ENCODE results near the gene S1PR3. TPM values are rescaled to one million over a fixed set of nuclear protein-coding genes. Genes with fewer than 3 reads are reported as not detected.

Gene S1PR3
- total RNA-seq, 1 donor from 2014 or later, result 18.3 TPM

DNA sequence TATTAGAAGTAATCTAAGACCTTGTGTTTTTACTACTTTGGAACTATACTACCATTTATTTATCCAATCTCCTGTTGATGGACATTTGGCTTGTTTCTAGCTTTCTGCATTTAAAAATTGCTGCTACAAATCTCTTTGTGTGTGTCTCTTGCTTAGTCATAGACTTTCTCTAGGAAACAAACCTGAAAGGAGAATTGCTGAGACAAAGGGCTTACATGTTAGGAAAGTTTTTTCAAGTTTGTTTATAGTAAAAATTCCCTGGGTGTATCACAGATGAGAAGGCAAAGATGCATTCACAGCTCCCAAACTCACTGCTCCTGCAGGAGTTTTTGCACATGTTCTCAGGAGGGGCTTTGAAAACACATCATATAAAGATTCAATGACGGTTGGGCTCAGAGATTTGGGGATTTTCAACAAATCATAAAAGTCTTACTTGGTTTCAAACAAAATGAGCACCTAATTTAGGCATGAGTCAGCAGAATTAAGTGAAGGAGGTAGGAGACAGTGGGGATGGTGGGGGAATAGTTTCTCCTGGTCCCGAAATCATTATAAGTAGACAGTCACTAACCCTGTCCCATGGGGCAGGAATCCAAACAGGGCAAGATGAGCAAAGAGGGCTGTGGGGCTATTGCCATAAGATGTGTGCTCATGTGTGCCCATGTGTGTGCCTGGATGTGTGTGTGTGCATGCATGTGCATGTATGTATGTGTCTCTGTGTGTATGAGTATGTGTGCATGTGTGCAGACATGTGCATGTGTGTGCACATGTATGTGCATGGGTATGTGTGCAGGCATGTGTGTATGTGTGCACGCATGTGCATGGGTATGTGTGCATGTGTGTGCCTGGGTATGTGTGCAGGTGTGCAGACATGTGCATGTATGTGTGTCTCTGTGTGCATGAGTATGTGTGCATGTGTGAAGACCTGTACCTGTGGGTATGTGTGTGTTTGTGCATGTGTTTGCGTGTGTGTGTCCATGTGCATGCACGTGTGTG lies 43.4 kb upstream of the S1PR3 start:
- TF ChIP-seq, protein P1, sequence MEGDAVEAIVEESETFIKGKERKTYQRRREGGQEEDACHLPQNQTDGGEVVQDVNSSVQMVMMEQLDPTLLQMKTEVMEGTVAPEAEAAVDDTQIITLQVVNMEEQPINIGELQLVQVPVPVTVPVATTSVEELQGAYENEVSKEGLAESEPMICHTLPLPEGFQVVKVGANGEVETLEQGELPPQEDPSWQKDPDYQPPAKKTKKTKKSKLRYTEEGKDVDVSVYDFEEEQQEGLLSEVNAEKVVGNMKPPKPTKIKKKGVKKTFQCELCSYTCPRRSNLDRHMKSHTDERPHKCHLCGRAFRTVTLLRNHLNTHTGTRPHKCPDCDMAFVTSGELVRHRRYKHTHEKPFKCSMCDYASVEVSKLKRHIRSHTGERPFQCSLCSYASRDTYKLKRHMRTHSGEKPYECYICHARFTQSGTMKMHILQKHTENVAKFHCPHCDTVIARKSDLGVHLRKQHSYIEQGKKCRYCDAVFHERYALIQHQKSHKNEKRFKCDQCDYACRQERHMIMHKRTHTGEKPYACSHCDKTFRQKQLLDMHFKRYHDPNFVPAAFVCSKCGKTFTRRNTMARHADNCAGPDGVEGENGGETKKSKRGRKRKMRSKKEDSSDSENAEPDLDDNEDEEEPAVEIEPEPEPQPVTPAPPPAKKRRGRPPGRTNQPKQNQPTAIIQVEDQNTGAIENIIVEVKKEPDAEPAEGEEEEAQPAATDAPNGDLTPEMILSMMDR (IDR thresholded peaks at IDR 0.05; ENCODE audit: unreplicated experiment), result no peak
- peaks cover 38% of the 10 kb centered on the region for H3K4me1 Mint-ChIP-seq (ENCODE audit: unreplicated experiment)
- H3K36me3 Mint-ChIP-seq (ENCODE audit: low read depth, unreplicated experiment), result no peaks in the 10 kb centered on the region
- H3K27ac Mint-ChIP-seq (ENCODE audit: unreplicated experiment), result no peak overlapping the region
- H3K4me3 Mint-ChIP-seq (ENCODE audit: unreplicated experiment), result no peak overlapping the region
- DNase-seq (ENCODE audit: low spot score), result no peak
- H3K9me3 Mint-ChIP-seq (ENCODE audit: unreplicated experiment), result no peaks in the 10 kb centered on the region
- H3K27me3 Mint-ChIP-seq (ENCODE audit: unreplicated experiment), result peaks cover 7% of the 10 kb centered on the region

DNA sequence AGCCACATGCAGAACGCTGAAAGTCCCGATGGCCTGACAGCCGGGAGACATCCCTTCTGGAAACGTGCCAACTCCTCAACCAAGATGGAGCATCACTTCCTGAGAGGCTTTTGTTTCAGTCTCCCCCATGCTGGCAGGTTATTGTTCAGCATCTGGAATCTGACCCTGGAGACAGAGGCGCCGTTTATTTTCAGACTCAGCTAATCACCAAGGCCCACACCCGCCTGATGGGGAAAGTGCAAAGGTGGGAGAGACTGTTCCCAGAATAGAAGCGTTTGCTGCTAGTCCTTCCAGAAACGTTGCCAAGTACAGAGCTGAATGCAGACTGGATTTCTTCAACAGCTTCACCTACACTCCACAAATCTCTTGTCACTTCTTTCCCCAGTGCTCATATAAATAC lies 41.8 kb upstream of the S1PR3 start:
- TF ChIP-seq, protein P1 (IDR thresholded peaks at IDR 0.05; ENCODE audit: unreplicated experiment), result no peak
- no peaks in the 10 kb centered on the region for H3K9me3 Mint-ChIP-seq (ENCODE audit: unreplicated experiment)
- H3K4me3 Mint-ChIP-seq (ENCODE audit: unreplicated experiment), result no peak overlapping the region
- H3K27ac Mint-ChIP-seq (ENCODE audit: unreplicated experiment), result peak overlapping the region; percentile 21
- H3K4me1 Mint-ChIP-seq (ENCODE audit: unreplicated experiment), result peaks cover 46% of the 10 kb centered on the region
- H3K27me3 Mint-ChIP-seq (ENCODE audit: unreplicated experiment), result peaks cover 4% of the 10 kb centered on the region
- DNase-seq (ENCODE audit: low spot score), result no peak
- H3K36me3 Mint-ChIP-seq (ENCODE audit: low read depth, unreplicated experiment), result no peaks in the 10 kb centered on the region

DNA sequence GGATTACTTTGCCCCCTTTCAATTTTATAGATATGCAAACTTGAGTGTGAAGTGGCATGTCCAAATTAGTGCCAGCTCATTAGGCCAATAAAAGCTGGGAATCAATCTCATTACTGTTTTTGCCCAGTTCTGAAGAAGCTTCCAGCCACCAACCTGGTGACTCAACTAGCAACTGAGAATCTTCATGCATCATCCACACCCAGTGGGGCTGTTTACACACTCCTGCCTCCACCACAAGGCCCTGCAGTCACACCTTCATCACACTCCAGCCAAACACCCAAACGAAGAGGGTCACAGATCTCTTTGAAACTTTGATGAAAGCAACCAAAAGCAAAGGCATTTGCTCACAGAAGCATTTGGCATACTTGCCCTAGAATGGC lies 41.3 kb upstream of the S1PR3 start:
- H3K9me3 Mint-ChIP-seq (ENCODE audit: unreplicated experiment), result no peaks in the 10 kb centered on the region
- TF ChIP-seq, protein P1 (IDR thresholded peaks at IDR 0.05; ENCODE audit: unreplicated experiment), result no peak
- peaks cover 46% of the 10 kb centered on the region for H3K4me1 Mint-ChIP-seq (ENCODE audit: unreplicated experiment)
- H3K4me3 Mint-ChIP-seq (ENCODE audit: unreplicated experiment), result no peak overlapping the region
- H3K36me3 Mint-ChIP-seq (ENCODE audit: low read depth, unreplicated experiment), result no peaks in the 10 kb centered on the region
- peaks cover 4% of the 10 kb centered on the region for H3K27me3 Mint-ChIP-seq (ENCODE audit: unreplicated experiment)
- no peak overlapping the region for H3K27ac Mint-ChIP-seq (ENCODE audit: unreplicated experiment)
- DNase-seq (ENCODE audit: low spot score), result no peak

DNA sequence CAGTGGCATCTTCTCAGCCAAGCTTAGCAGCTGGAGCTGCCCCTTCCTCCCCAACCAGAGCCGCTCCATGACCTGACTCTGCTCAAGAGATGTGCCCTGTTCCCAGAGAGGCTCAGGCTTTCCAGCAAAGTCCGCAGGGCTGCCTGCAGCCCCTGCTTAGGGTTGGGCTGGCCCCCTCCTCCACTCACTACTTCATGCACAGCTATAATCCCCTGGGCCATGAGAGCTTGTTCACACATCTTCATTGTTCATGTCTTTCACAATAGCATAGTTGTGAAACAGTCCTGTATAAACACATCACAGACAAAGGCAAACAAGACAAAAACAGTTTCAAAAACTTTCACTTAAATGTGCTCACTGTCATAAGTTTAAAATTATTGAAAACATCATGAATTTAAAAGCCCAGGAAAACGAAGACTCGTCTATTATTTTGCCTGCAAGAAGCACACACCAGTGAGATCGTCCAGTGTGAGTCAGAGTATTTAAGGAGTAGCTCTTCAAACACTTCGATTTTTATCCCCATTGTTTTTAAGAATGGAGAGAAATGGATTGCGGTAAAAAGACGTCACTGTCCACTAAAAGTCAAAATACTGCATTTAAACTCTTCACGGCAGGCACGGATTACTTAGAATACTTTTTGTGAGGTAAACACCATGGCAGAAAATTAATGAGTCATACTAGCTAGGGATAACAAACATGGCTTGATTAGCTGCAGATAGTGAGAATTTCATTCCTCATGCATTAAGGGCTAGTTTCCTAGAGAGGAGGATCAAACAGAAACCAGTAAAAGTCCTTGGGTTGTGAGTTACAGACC lies 40.7 kb upstream of the S1PR3 start:
- Mint-ChIP-seq H3K36me3 (ENCODE audit: low read depth, unreplicated experiment) (no peaks in the 10 kb centered on the region), H3K27ac (ENCODE audit: unreplicated experiment) (peak overlapping the region; percentile 37), H3K4me1 (ENCODE audit: unreplicated experiment) (peaks cover 46% of the 10 kb centered on the region), H3K27me3 (ENCODE audit: unreplicated experiment) (peaks cover 4% of the 10 kb centered on the region), H3K4me3 (ENCODE audit: unreplicated experiment) (no peak overlapping the region), H3K9me3 (ENCODE audit: unreplicated experiment) (no peaks in the 10 kb centered on the region)
- TF ChIP-seq, protein P1 (IDR thresholded peaks at IDR 0.05; ENCODE audit: unreplicated experiment), result no peak
- no peak for DNase-seq (ENCODE audit: low spot score)

All from endothelial cell (in vitro differentiated cells).